Measurements from ENCODE around the gene HSPA4.
"Not testable (repeated sequence)": the region's sequence is repeated elsewhere in the genome, so short reads cannot be mapped to it uniquely, and the experiment has no call there.

HSPA4 gene

GRCh38 chr5:133041157-133041784 is 10.5 kb upstream of the HSPA4 start:
- no peak overlapping the region for H3K4me3 Mint-ChIP-seq

GRCh38 chr5:133041910-133042309 is 9.9 kb upstream of the HSPA4 start:
- Mint-ChIP-seq H3K27ac (no peak overlapping the region), H3K9me3 (no peaks in the 10 kb centered on the region), H3K27me3 (no peaks in the 10 kb centered on the region), H3K4me3 (no peak overlapping the region), H3K36me3 (ENCODE audit: low read depth) (no peaks in the 10 kb centered on the region), H3K4me1 (ENCODE audit: low read depth) (peaks cover 2% of the 10 kb centered on the region)
- no peak for DNase-seq

More at GRCh38 chr5:133041157-133041784, 10.5 kb upstream of the HSPA4 start:
- H3K9me3 Mint-ChIP-seq, result no peaks in the 10 kb centered on the region
- H3K27ac Mint-ChIP-seq, result peak overlapping the region; percentile 37
- H3K4me1 Mint-ChIP-seq (ENCODE audit: low read depth), result peaks cover 2% of the 10 kb centered on the region
- H3K27me3 Mint-ChIP-seq, result peaks cover 2% of the 10 kb centered on the region
- DNase-seq, result no peak
- H3K36me3 Mint-ChIP-seq (ENCODE audit: low read depth), result no peaks in the 10 kb centered on the region

- DNase-seq; H3K9me3 Mint-ChIP-seq; H3K4me3 Mint-ChIP-seq; H3K27me3 Mint-ChIP-seq; H3K36me3 Mint-ChIP-seq (ENCODE audit: low read depth); H3K27ac Mint-ChIP-seq: not testable (repeated sequence)
- H3K4me1 Mint-ChIP-seq (ENCODE audit: low read depth), result peaks cover 20% of the 10 kb centered on the region
Observed at GRCh38 chr5:133046560-133046959, 5.3 kb upstream of the HSPA4 start.

GRCh38 chr5:133047404-133047803 is 4.4 kb upstream of the HSPA4 start:
- Mint-ChIP-seq H3K4me3 (no peak overlapping the region), H3K4me1 (ENCODE audit: low read depth) (peaks cover 20% of the 10 kb centered on the region), H3K27ac (no peak overlapping the region)

GRCh38 chr5:133048993-133049725 is 2.7 kb upstream of the HSPA4 start:
- no peak for DNase-seq
- peaks cover 27% of the 10 kb centered on the region for H3K36me3 Mint-ChIP-seq (ENCODE audit: low read depth)
- peak overlapping the region; percentile 69 for H3K27ac Mint-ChIP-seq
- no peak overlapping the region for H3K4me3 Mint-ChIP-seq
- H3K9me3 Mint-ChIP-seq, result no peaks in the 10 kb centered on the region
- no peaks in the 10 kb centered on the region for H3K27me3 Mint-ChIP-seq
- H3K4me1 Mint-ChIP-seq (ENCODE audit: low read depth), result peaks cover 29% of the 10 kb centered on the region

More at GRCh38 chr5:133047404-133047803, 4.4 kb upstream of the HSPA4 start:
- Mint-ChIP-seq H3K9me3 (no peaks in the 10 kb centered on the region), H3K27me3 (no peaks in the 10 kb centered on the region), H3K36me3 (ENCODE audit: low read depth) (peaks cover 11% of the 10 kb centered on the region)
- DNase-seq, result no peak

GRCh38 chr5:133049726-133050048 is 2.1 kb upstream of the HSPA4 start:
- no peak for DNase-seq
- Mint-ChIP-seq H3K27ac (peak overlapping the region; percentile 69), H3K9me3 (no peaks in the 10 kb centered on the region), H3K4me3 (no peak overlapping the region), H3K36me3 (ENCODE audit: low read depth) (peaks cover 32% of the 10 kb centered on the region), H3K27me3 (no peaks in the 10 kb centered on the region), H3K4me1 (ENCODE audit: low read depth) (peaks cover 34% of the 10 kb centered on the region)

- no peaks in the 10 kb centered on the region for H3K9me3 Mint-ChIP-seq
- H3K36me3 Mint-ChIP-seq (ENCODE audit: low read depth), result peaks cover 40% of the 10 kb centered on the region
- peak overlapping the region; percentile 99 for H3K4me3 Mint-ChIP-seq
- no peak for DNase-seq
- no peaks in the 10 kb centered on the region for H3K27me3 Mint-ChIP-seq
- peak overlapping the region; percentile 100 for H3K27ac Mint-ChIP-seq
- H3K4me1 Mint-ChIP-seq (ENCODE audit: low read depth), result peaks cover 42% of the 10 kb centered on the region
Observed at GRCh38 chr5:133050521-133050920, 1.3 kb upstream of the HSPA4 start.

GRCh38 chr5:133051061-133051541 is 712 bp upstream of the HSPA4 start:
- peak overlapping the region; percentile 100 for H3K27ac Mint-ChIP-seq
- H3K4me3 Mint-ChIP-seq, result peak overlapping the region; percentile 99
- H3K36me3 Mint-ChIP-seq (ENCODE audit: low read depth), result peaks cover 46% of the 10 kb centered on the region
- no peaks in the 10 kb centered on the region for H3K27me3 Mint-ChIP-seq
- DNase-seq, result no peak
- H3K9me3 Mint-ChIP-seq, result no peaks in the 10 kb centered on the region
- peaks cover 47% of the 10 kb centered on the region for H3K4me1 Mint-ChIP-seq (ENCODE audit: low read depth)

- no peaks in the 10 kb centered on the region for H3K9me3 Mint-ChIP-seq
- peak; percentile 73 for DNase-seq
- H3K27ac Mint-ChIP-seq, result peak overlapping the region; percentile 100
- peaks cover 58% of the 10 kb centered on the region for H3K4me1 Mint-ChIP-seq (ENCODE audit: low read depth)
- H3K27me3 Mint-ChIP-seq, result no peaks in the 10 kb centered on the region
- peak overlapping the region; percentile 99 for H3K4me3 Mint-ChIP-seq
- peaks cover 51% of the 10 kb centered on the region for H3K36me3 Mint-ChIP-seq (ENCODE audit: low read depth)
Observed at GRCh38 chr5:133052317-133053175, 733 bp downstream of the HSPA4 start.

GRCh38 chr5:133053448-133053847 is 1.6 kb downstream of the HSPA4 start:
- H3K4me3 Mint-ChIP-seq, result peak overlapping the region; percentile 99
- peak overlapping the region; percentile 100 for H3K27ac Mint-ChIP-seq
- DNase-seq, result no peak
- H3K4me1 Mint-ChIP-seq (ENCODE audit: low read depth), result peaks cover 66% of the 10 kb centered on the region
- no peaks in the 10 kb centered on the region for H3K27me3 Mint-ChIP-seq
- H3K36me3 Mint-ChIP-seq (ENCODE audit: low read depth), result peaks cover 55% of the 10 kb centered on the region
- no peaks in the 10 kb centered on the region for H3K9me3 Mint-ChIP-seq

- Mint-ChIP-seq H3K27ac (peak overlapping the region; percentile 76), H3K4me1 (ENCODE audit: low read depth) (peaks cover 65% of the 10 kb centered on the region), H3K9me3 (no peaks in the 10 kb centered on the region), H3K36me3 (ENCODE audit: low read depth) (peaks cover 60% of the 10 kb centered on the region), H3K27me3 (no peaks in the 10 kb centered on the region), H3K4me3 (peak overlapping the region; percentile 99)
- no peak for DNase-seq
Observed at GRCh38 chr5:133054697-133055471, 3.1 kb downstream of the HSPA4 start.

GRCh38 chr5:133056891-133057290 is 5.1 kb downstream of the HSPA4 start:
- H3K36me3 Mint-ChIP-seq (ENCODE audit: low read depth), result peaks cover 62% of the 10 kb centered on the region
- peaks cover 63% of the 10 kb centered on the region for H3K4me1 Mint-ChIP-seq (ENCODE audit: low read depth)
- DNase-seq, result no peak
- H3K4me3 Mint-ChIP-seq, result no peak overlapping the region
- H3K27me3 Mint-ChIP-seq, result no peaks in the 10 kb centered on the region
- peak overlapping the region; percentile 18 for H3K27ac Mint-ChIP-seq
- no peaks in the 10 kb centered on the region for H3K9me3 Mint-ChIP-seq

- Mint-ChIP-seq H3K9me3 (no peaks in the 10 kb centered on the region), H3K27ac (peak overlapping the region; percentile 34), H3K36me3 (ENCODE audit: low read depth) (peaks cover 51% of the 10 kb centered on the region), H3K4me1 (ENCODE audit: low read depth) (peaks cover 67% of the 10 kb centered on the region), H3K4me3 (no peak overlapping the region), H3K27me3 (no peaks in the 10 kb centered on the region)
- no peak for DNase-seq
Observed at GRCh38 chr5:133059621-133060020, 7.8 kb downstream of the HSPA4 start.

- no peaks in the 10 kb centered on the region for H3K27me3 Mint-ChIP-seq
- peaks cover 59% of the 10 kb centered on the region for H3K36me3 Mint-ChIP-seq (ENCODE audit: low read depth)
- H3K4me1 Mint-ChIP-seq (ENCODE audit: low read depth), result peaks cover 52% of the 10 kb centered on the region
- no peak for DNase-seq
- H3K4me3 Mint-ChIP-seq, result no peak overlapping the region
- peak overlapping the region; percentile 15 for H3K27ac Mint-ChIP-seq
- H3K9me3 Mint-ChIP-seq, result no peaks in the 10 kb centered on the region
Observed at GRCh38 chr5:133062276-133062675, 10.5 kb downstream of the HSPA4 start.

All from activated T-cell treated with anti-CD3 and anti-CD28 coated beads, Interleukin-2, amount 50 U/mL, for 24 hours (primary cell).